ENCODE measurements around the gene RNLS. TPM values are rescaled to one million over a fixed set of nuclear protein-coding genes. Genes with fewer than 3 reads are reported as not detected.

Gene RNLS
- total RNA-seq, 1 donor from 2014 or later, result 13.3 TPM

- intact Hi-C loops (cut with DNase I), result no loop called here
- H3K36me3 ChIP-seq, result no peaks in the 10 kb centered on the region
- TF ChIP-seq CTCF (IDR thresholded peaks at IDR 0.05) (no peak), POLR2AphosphoS5 (IDR thresholded peaks at IDR 0.05; ENCODE audit: insufficient read depth in 1 of 2, low read depth in 1 of 2) (no peak), POLR2A (IDR thresholded peaks at IDR 0.05) (no peak)
Observed at GRCh38 chr10:88372881-88373592, 210.1 kb downstream of the RNLS start.

GRCh38 chr10:88372051-88372715 lies 210.9 kb downstream of the RNLS start:
- no peak for TF ChIP-seq POLR2AphosphoS5 (IDR thresholded peaks at IDR 0.05; ENCODE audit: insufficient read depth in 1 of 2, low read depth in 1 of 2)
- TF ChIP-seq POLR2A (IDR thresholded peaks at IDR 0.05), result no peak
- no peak for TF ChIP-seq CTCF (IDR thresholded peaks at IDR 0.05)
- peaks cover 10% of the 10 kb centered on the region for H3K4me1 ChIP-seq
- H3K4me3 ChIP-seq, result no peak overlapping the region
- DNase-seq (ENCODE audit: extremely low spot score in 2 of 2), result no peak
- intact Hi-C loops (cut with DNase I), result no loop called here
- no peak overlapping the region for H3K27ac ChIP-seq
- no peaks in the 10 kb centered on the region for H3K9me3 ChIP-seq
- no peaks in the 10 kb centered on the region for H3K36me3 ChIP-seq
- no peaks in the 10 kb centered on the region for H3K27me3 ChIP-seq

More at GRCh38 chr10:88372881-88373592, 210.1 kb downstream of the RNLS start:
- no peak for DNase-seq (ENCODE audit: extremely low spot score in 2 of 2)
- no peaks in the 10 kb centered on the region for H3K9me3 ChIP-seq
- H3K27ac ChIP-seq, result no peak overlapping the region
- no peaks in the 10 kb centered on the region for H3K27me3 ChIP-seq
- peaks cover 10% of the 10 kb centered on the region for H3K4me1 ChIP-seq
- no peak overlapping the region for H3K4me3 ChIP-seq

- DNase-seq (ENCODE audit: extremely low spot score in 2 of 2), result no peak
- no peak overlapping the region for H3K4me3 ChIP-seq
- no peaks in the 10 kb centered on the region for H3K36me3 ChIP-seq
- no peaks in the 10 kb centered on the region for H3K27me3 ChIP-seq
- H3K9me3 ChIP-seq, result no peaks in the 10 kb centered on the region
- no peak overlapping the region for H3K27ac ChIP-seq
- H3K4me1 ChIP-seq, result peaks cover 10% of the 10 kb centered on the region
- intact Hi-C loops (cut with DNase I), result no loop called here
- TF ChIP-seq CTCF (IDR thresholded peaks at IDR 0.05) (no peak), POLR2A (IDR thresholded peaks at IDR 0.05) (no peak), POLR2AphosphoS5 (IDR thresholded peaks at IDR 0.05; ENCODE audit: insufficient read depth in 1 of 2, low read depth in 1 of 2) (no peak)
Observed at GRCh38 chr10:88370713-88371112, 212.4 kb downstream of the RNLS start.

- H3K4me1 ChIP-seq, result peaks cover 11% of the 10 kb centered on the region
- no peaks in the 10 kb centered on the region for H3K27me3 ChIP-seq
- H3K4me3 ChIP-seq, result no peak overlapping the region
- H3K9me3 ChIP-seq, result no peaks in the 10 kb centered on the region
- TF ChIP-seq POLR2AphosphoS5 (IDR thresholded peaks at IDR 0.05; ENCODE audit: insufficient read depth in 1 of 2, low read depth in 1 of 2) (no peak), CTCF (IDR thresholded peaks at IDR 0.05) (no peak), POLR2A (IDR thresholded peaks at IDR 0.05) (no peak)
- no peaks in the 10 kb centered on the region for H3K36me3 ChIP-seq
- DNase-seq (ENCODE audit: extremely low spot score in 2 of 2), result no peak
- no peak overlapping the region for H3K27ac ChIP-seq
- intact Hi-C loops (cut with DNase I), result no loop called here
Observed at GRCh38 chr10:88366772-88367171, 216.3 kb downstream of the RNLS start.

All from vagina (tissue), 2 donors.